Amygdala (tissue), 56 donors: ENCODE data around the gene FAM151A.

Source experiments
- DNase-seq, 56 donors: peaks; one replicate each; lab custom pipeline; 2025; lab: John Stamatoyannopoulos, UW

FAM151A gene

GRCh38 chr1:54623216-54624007 is at the start of gene FAM151A:
FAM151A (minus strand) TSS chr1:54623525; CDS start chr1:54623395, 130 bp downstream.
- DNase-seq: no peak

- DNase-seq: peak in 7 of 56 donors; percentile 2 to 15 (median 4)
These were observed 48.8 kb upstream of the FAM151A start for GRCh38 chr1:54671985-54672608.

- no peak for DNase-seq
These were observed 45.2 kb upstream of the FAM151A start for GRCh38 chr1:54668567-54668966.

GRCh38 chr1:54667797-54668196 is 44.5 kb upstream of the FAM151A start:
- no peak for DNase-seq

- DNase-seq: no peak
These were observed 43.0 kb upstream of the FAM151A start for GRCh38 chr1:54666333-54666732.

GRCh38 chr1:54665852-54666251 is 42.5 kb upstream of the FAM151A start:
- no peak for DNase-seq

- DNase-seq: no peak
These were observed 41.0 kb upstream of the FAM151A start for GRCh38 chr1:54664364-54664763.

- no peak for DNase-seq
These were observed 40.4 kb upstream of the FAM151A start for GRCh38 chr1:54663725-54664124.

GRCh38 chr1:54658164-54658913 is 35.0 kb upstream of the FAM151A start:
- DNase-seq: no peak

- DNase-seq: no peak
These were observed 29.7 kb upstream of the FAM151A start for GRCh38 chr1:54653036-54653435.

GRCh38 chr1:54652168-54652567 is 28.8 kb upstream of the FAM151A start:
- DNase-seq: no peak

GRCh38 chr1:54651608-54652007 is 28.3 kb upstream of the FAM151A start:
- DNase-seq: no peak

GRCh38 chr1:54650417-54650816 is 27.1 kb upstream of the FAM151A start:
- DNase-seq: no peak

GRCh38 chr1:54649921-54650320 is 26.6 kb upstream of the FAM151A start:
- DNase-seq: no peak

GRCh38 chr1:54649130-54649898 is 26.0 kb upstream of the FAM151A start:
- no peak for DNase-seq

GRCh38 chr1:54645806-54646676 is 22.7 kb upstream of the FAM151A start:
- DNase-seq: no peak

GRCh38 chr1:54643736-54644135 is 20.4 kb upstream of the FAM151A start:
- no peak for DNase-seq

- no peak for DNase-seq
These were observed 17.8 kb upstream of the FAM151A start, which contains the start of gene MROH7 for GRCh38 chr1:54640863-54641836. MROH7 (plus strand) TSS chr1:54641786; CDS start chr1:54652927, 11,141 bp downstream.
